Panc1 (cell line): ENCODE results near the gene ZNRF4. TPM values are rescaled to one million over a fixed set of nuclear protein-coding genes. Genes with fewer than 3 reads are reported as not detected.

ENCODE experiments used
- ATAC-seq: fragments of 200-7000 bp; cut with Tn5 transposase; 2 replicates; pipeline ENCODE4 v1.9.1; 2020; ENCODE audit warnings: mild to moderate bottlenecking, moderate library complexity
- BruUV-seq: library from RNA; stranded (reverse); fragments of 400-500 nt; replicated peaks from 2 replicates; lab custom pipeline; 2021; lab: Mats Ljungman, UMichigan
- CTCF ChIA-PET: fragments of 300-600 bp; sonication (Branson Sonifier 250); formaldehyde crosslinking; loops from one replicate; lab custom pipeline; 2022; ENCODE audit warnings: antibody characterized with exemption; lab: Charles Lee
- POLR2A ChIA-PET: fragments of 300-600 bp; sonication (Branson Sonifier 250); formaldehyde crosslinking; loops from one replicate; lab custom pipeline; 2022; ENCODE audit warnings: antibody characterized with exemption; lab: Charles Lee
- DNase-seq: peaks from one replicate; pipeline ENCODE4 v3.0.0-alpha.2; 2010; ENCODE audit warnings: low read depth, low spot score
- H3K27ac ChIP-seq: 2 replicates; pipeline ENCODE4 v1.5.1; 2011; ENCODE audit warnings: mild to moderate bottlenecking, low read length, inconsistent platforms
- H3K27me3 ChIP-seq: fragments of 200-500 bp; sonication (Bioruptor generic); 2 replicates; pipeline ENCODE4 v1.6.0; 2014; ENCODE audit warnings: low read length, inconsistent platforms; ENCODE audit not compliant: control insufficient read depth, insufficient read depth
- H3K36me3 ChIP-seq: fragments of 200-500 bp; sonication (Bioruptor generic); 2 replicates; pipeline ENCODE4 v1.5.1; 2014; ENCODE audit warnings: inconsistent platforms, mild to moderate bottlenecking, low read length, moderate library complexity; ENCODE audit not compliant: control insufficient read depth, insufficient read depth
- H3K4me1 ChIP-seq: 2 replicates; pipeline ENCODE4 v1.5.1; 2011; ENCODE audit warnings: inconsistent platforms, mild to moderate bottlenecking, low read length, moderate library complexity; ENCODE audit not compliant: control insufficient read depth, insufficient read depth
- H3K4me3 ChIP-seq, 2 experiments: 2 replicates each; pipeline ENCODE4 v1.5.1; 2011 to 2012; ENCODE audit warnings: low read depth in 2 of 2, low read length in 2 of 2, mild to moderate bottlenecking in 2 of 2, inconsistent platforms in 1 of 2, moderate library complexity in 1 of 2
- H3K9me3 ChIP-seq: fragments of 200-500 bp; sonication (Bioruptor generic); 2 replicates; pipeline ENCODE4 v1.5.1; 2014; ENCODE audit warnings: low read depth, mild to moderate bottlenecking, inconsistent platforms, low read length, moderate library complexity; ENCODE audit not compliant: control insufficient read depth, insufficient read depth
- CTCF ChIP-seq: fragments of 450-650 bp; IDR thresholded peaks from 2 replicates; pipeline ENCODE4 v1.5.1; 2017; ENCODE audit warnings: mild to moderate bottlenecking
- POLR2AphosphoS5 ChIP-seq: IDR thresholded peaks from 2 replicates; pipeline ENCODE4 v1.6.1; 2012; ENCODE audit warnings: mild to moderate bottlenecking, low read depth, low read length, moderate library complexity
- SIN3A ChIP-seq: IDR thresholded peaks from 2 replicates; pipeline ENCODE4 v1.6.1; 2012; ENCODE audit warnings: low read depth, mild to moderate bottlenecking, low read length, moderate library complexity, borderline replicate concordance; ENCODE audit not compliant: insufficient read depth
- TCF7L2 ChIP-seq: IDR thresholded peaks from 2 replicates; pipeline ENCODE4 v1.6.1; 2011; ENCODE audit warnings: mild to moderate bottlenecking, low read depth, low read length, inconsistent platforms
- in situ Hi-C: cut with HindIII; loops from 2 replicates; pipeline ENCODE4 v1.10.0; 2016; ENCODE audit warnings: low sequenced_read_pairs, low pct_unique_long_range_greater_than_20kb
- intact Hi-C: fragments of 100-400 bp; cut with micrococcal nuclease; formaldehyde crosslinking; loops from one replicate; pipeline ENCODE4 v1.10.0; 2022; ENCODE audit not compliant: unreplicated experiment
- total RNA-seq: library from RNA; stranded (reverse); gene quantifications from one replicate; pipeline ENCODE4 v1.2.1, GENCODE V29; 2021; ENCODE audit not compliant: unreplicated experiment
- TF ChIP-seq, protein P1 (sequence below), 2 experiments: IDR thresholded peaks; 2 replicates each; pipeline ENCODE4 v1.6.1; 2011 to 2012; ENCODE audit warnings: low read depth in 2 of 2, control low read depth in 1 of 2, low read length in 1 of 2, mild to moderate bottlenecking in 1 of 2, moderate library complexity in 1 of 2; ENCODE audit not compliant: insufficient read depth in 1 of 2

Gene ZNRF4
- total RNA-seq, 1 experiment from 2014 or later, result not detected

DNA sequence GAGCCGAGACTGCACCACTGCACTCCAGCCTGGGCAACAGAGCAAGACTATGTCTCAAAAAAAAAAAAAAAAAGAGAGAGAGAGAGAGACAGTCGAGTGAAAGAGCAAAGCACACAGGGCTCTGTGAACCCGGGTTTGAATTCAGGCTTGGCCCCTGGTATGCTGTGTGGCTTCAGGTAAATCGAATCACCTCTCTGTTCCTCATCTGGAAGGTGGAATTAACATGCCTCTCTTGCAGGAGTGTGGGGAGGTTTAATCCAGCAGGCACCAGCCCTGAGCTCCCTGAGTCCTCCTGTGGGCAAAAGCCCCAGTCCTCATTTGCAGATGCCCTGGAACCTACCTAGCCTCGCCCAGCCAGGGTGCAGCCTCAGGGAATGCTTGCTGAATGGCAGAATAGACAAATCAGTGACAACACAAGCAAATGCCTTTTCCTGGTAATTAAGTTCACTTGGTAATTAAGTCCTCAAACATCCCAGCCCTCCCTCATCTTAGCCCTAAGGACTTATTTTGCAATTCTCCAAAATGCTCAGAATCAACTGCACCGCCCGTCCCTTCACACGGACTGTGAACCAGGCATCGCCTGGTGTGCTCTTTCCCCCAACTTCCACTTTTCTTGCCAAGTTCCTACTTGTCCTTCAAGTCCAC, 4.6 kb upstream of the ZNRF4 start:
- Histone ChIP-seq H3K9me3 (no peaks in the 10 kb centered on the region), H3K27me3 (no peaks in the 10 kb centered on the region), H3K4me3 (no peak overlapping the region), H3K27ac (no peak overlapping the region), H3K36me3 (no peaks in the 10 kb centered on the region), H3K4me1 (no peaks in the 10 kb centered on the region)
- TF ChIP-seq TCF7L2 (no peak), POLR2AphosphoS5 (no peak), SIN3A (no peak), CTCF (no peak)
- TF ChIP-seq, protein P1, sequence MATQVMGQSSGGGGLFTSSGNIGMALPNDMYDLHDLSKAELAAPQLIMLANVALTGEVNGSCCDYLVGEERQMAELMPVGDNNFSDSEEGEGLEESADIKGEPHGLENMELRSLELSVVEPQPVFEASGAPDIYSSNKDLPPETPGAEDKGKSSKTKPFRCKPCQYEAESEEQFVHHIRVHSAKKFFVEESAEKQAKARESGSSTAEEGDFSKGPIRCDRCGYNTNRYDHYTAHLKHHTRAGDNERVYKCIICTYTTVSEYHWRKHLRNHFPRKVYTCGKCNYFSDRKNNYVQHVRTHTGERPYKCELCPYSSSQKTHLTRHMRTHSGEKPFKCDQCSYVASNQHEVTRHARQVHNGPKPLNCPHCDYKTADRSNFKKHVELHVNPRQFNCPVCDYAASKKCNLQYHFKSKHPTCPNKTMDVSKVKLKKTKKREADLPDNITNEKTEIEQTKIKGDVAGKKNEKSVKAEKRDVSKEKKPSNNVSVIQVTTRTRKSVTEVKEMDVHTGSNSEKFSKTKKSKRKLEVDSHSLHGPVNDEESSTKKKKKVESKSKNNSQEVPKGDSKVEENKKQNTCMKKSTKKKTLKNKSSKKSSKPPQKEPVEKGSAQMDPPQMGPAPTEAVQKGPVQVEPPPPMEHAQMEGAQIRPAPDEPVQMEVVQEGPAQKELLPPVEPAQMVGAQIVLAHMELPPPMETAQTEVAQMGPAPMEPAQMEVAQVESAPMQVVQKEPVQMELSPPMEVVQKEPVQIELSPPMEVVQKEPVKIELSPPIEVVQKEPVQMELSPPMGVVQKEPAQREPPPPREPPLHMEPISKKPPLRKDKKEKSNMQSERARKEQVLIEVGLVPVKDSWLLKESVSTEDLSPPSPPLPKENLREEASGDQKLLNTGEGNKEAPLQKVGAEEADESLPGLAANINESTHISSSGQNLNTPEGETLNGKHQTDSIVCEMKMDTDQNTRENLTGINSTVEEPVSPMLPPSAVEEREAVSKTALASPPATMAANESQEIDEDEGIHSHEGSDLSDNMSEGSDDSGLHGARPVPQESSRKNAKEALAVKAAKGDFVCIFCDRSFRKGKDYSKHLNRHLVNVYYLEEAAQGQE (IDR thresholded peaks at IDR 0.05; ENCODE audit: insufficient read depth in 1 of 2, low read depth in 2 of 2, low read length in 1 of 2), result no peak
- ATAC-seq (no peak), DNase-seq (no peak)
- intact Hi-C loops, result no loop called here
- BruUV-seq, result no TSS peak
- in situ Hi-C loops, result no loop called here
- ChIA-PET CTCF (no interaction called here), POLR2A (no interaction called here)

GRCh38 chr19:5451494-5451893, 3.7 kb upstream of the ZNRF4 start:
- POLR2A ChIA-PET, result no interaction called here
- no peak for TF ChIP-seq CTCF
- TF ChIP-seq TCF7L2, result no peak
- no peak for TF ChIP-seq SIN3A
- TF ChIP-seq, protein P1 (IDR thresholded peaks at IDR 0.05; ENCODE audit: insufficient read depth in 1 of 2, low read depth in 2 of 2, low read length in 1 of 2), result no peak
- no peak for TF ChIP-seq POLR2AphosphoS5
- intact Hi-C loops (no loop called here), in situ Hi-C loops (no loop called here)
- Histone ChIP-seq H3K4me3 (no peak overlapping the region), H3K27me3 (no peaks in the 10 kb centered on the region), H3K36me3 (no peaks in the 10 kb centered on the region), H3K4me1 (no peaks in the 10 kb centered on the region), H3K27ac (no peak overlapping the region), H3K9me3 (no peaks in the 10 kb centered on the region)
- no TSS peak for BruUV-seq
- DNase-seq, result no peak
- CTCF ChIA-PET, result no interaction called here
- no peak for ATAC-seq
